SK-N-SH (cell line): ENCODE data around the gene HSPA5. TPM values are rescaled to one million over a fixed set of nuclear protein-coding genes. Genes with fewer than 3 reads are reported as not detected.

Experiments used
- CTCF ChIA-PET: fragments of 300-600, 350-600 bp; formaldehyde crosslinking; extraction: SDS; loops from one replicate; lab custom pipeline; 2021; lab: Yijun Ruan, JAX
- POLR2A ChIA-PET: fragments of 350-600 bp; sonication (Branson Sonifier 250); formaldehyde crosslinking; extraction: SDS; loops from one replicate; lab custom pipeline; 2020; ENCODE audit warnings: antibody characterized with exemption, inconsistent platforms; lab: Yijun Ruan, JAX
- DNase-seq: peaks from one replicate; pipeline ENCODE4 v3.0.0; 2012
- H2AFZ ChIP-seq: fragments of 200-600 bp; sonication (generic); 2 replicates; pipeline ENCODE4 v1.8.1; 2016; ENCODE audit warnings: antibody characterized with exemption, mild to moderate bottlenecking, low read depth
- H3F3A ChIP-seq: fragments of 200-600 bp; sonication (generic); replicated peaks from 2 replicates; pipeline ENCODE3; 2016; ENCODE audit warnings: antibody characterized with exemption, mild to moderate bottlenecking; ENCODE audit not compliant: insufficient read depth
- H3K27ac ChIP-seq, 2 experiments: fragments of 200-500 bp in 1 of 2; fragments of 200-600 bp in 1 of 2; sonication (Bioruptor generic) in 1 of 2; sonication (generic), shearing (Covaris generic) in 1 of 2; 2 replicates each; pipeline versions ENCODE4 v1.5.1 to v1.6.1; 2014 to 2016; ENCODE audit warnings: low read depth in 2 of 2, inconsistent platforms in 1 of 2, low read length in 1 of 2, mild to moderate bottlenecking in 1 of 2, mixed read lengths in 1 of 2
- H3K27me3 ChIP-seq: fragments of 200-600 bp; sonication (generic), shearing (Covaris generic); 2 replicates; pipeline ENCODE4 v1.6.1; 2016; ENCODE audit warnings: mixed run types; ENCODE audit not compliant: insufficient read depth
- H3K36me3 ChIP-seq, 2 experiments: fragments of 200-500 bp in 1 of 2; fragments of 200-600 bp in 1 of 2; sonication (Bioruptor generic) in 1 of 2; sonication (generic) in 1 of 2; replicated peaks in 1 of 2; 2 replicates each; pipeline versions ENCODE3 to v1.5.1; 2014 to 2016; ENCODE audit warnings: low read length in 1 of 2, mild to moderate bottlenecking in 1 of 2; ENCODE audit not compliant: insufficient read depth in 2 of 2, control insufficient read depth in 1 of 2
- H3K4me1 ChIP-seq, 2 experiments: fragments of 200-500 bp in 1 of 2; fragments of 200-600 bp in 1 of 2; sonication (Bioruptor generic) in 1 of 2; sonication (generic), shearing (Covaris generic) in 1 of 2; 2 replicates each; pipeline versions ENCODE4 v1.5.1 to v1.6.1; 2014 to 2016; ENCODE audit warnings: low read depth in 1 of 2, low read length in 1 of 2, mixed run types in 1 of 2; ENCODE audit not compliant: insufficient read depth in 2 of 2, control insufficient read depth in 1 of 2
- H3K4me2 ChIP-seq: fragments of 200-600 bp; sonication (generic), shearing (Covaris generic); 2 replicates; pipeline ENCODE4 v1.6.1; 2017; ENCODE audit warnings: mixed run types
- H3K4me3 ChIP-seq, 2 experiments: fragments of 200-500 bp in 1 of 2; fragments of 200-600 bp in 1 of 2; sonication (Bioruptor generic) in 1 of 2; sonication (generic), shearing (Covaris generic) in 1 of 2; 2 replicates each; pipeline versions ENCODE4 v1.5.1 to v1.8.1; 2014 to 2016; ENCODE audit warnings: low read depth in 2 of 2, inconsistent platforms in 1 of 2, low read length in 1 of 2, mild to moderate bottlenecking in 1 of 2, mixed read lengths in 1 of 2, moderate library complexity in 1 of 2
- H3K79me2 ChIP-seq: fragments of 200-600 bp; sonication (generic); 2 replicates; pipeline ENCODE4 v1.8.1; 2017; ENCODE audit warnings: mild to moderate bottlenecking; ENCODE audit not compliant: insufficient read depth
- H3K9ac ChIP-seq: fragments of 200-600 bp; sonication (generic); 2 replicates; pipeline ENCODE4 v1.6.1; 2017; ENCODE audit warnings: mixed run types
- H3K9me2 ChIP-seq: fragments of 200-600 bp; sonication (generic); 2 replicates; pipeline ENCODE4 v1.6.1; 2017; ENCODE audit warnings: mixed run types
- H3K9me3 ChIP-seq: fragments of 200-600 bp; sonication (generic); 2 replicates; pipeline ENCODE4 v1.6.1; 2017; ENCODE audit warnings: mixed run types, mild to moderate bottlenecking, moderate library complexity
- H4K20me1 ChIP-seq: fragments of 200-600 bp; sonication (generic); 2 replicates; pipeline ENCODE4 v1.6.1; 2017; ENCODE audit warnings: mild to moderate bottlenecking, mixed run types; ENCODE audit not compliant: insufficient read depth
- FOXJ3 ChIP-seq: sonication (generic); formaldehyde crosslinking; IDR thresholded peaks from 2 replicates; pipeline ENCODE4 v1.5.1; 2020; ENCODE audit warnings: mild to moderate bottlenecking, missing genetic modification reagents
- FOXM1 ChIP-seq: IDR thresholded peaks from 2 replicates; pipeline ENCODE4 v1.4.0; 2012; ENCODE audit warnings: low read depth, mild to moderate bottlenecking
- MAX ChIP-seq: IDR thresholded peaks from 2 replicates; pipeline ENCODE4 v1.4.0; 2012; ENCODE audit warnings: low read depth
- NFIC ChIP-seq: IDR thresholded peaks from 2 replicates; pipeline ENCODE4 v1.4.0; 2012; ENCODE audit warnings: borderline replicate concordance
- NRF1 ChIP-seq: IDR thresholded peaks from 2 replicates; pipeline ENCODE4 v1.6.1; 2012; ENCODE audit warnings: low read depth, mild to moderate bottlenecking, low read length
- POLR2AphosphoS5 ChIP-seq: IDR thresholded peaks from 2 replicates; pipeline ENCODE4 v1.6.1; 2012; ENCODE audit warnings: low read depth, low read length
- REST ChIP-seq: IDR thresholded peaks from 2 replicates; pipeline ENCODE4 v1.6.1; 2012; ENCODE audit warnings: mild to moderate bottlenecking, low read depth, low read length, moderate library complexity
- RFX5 ChIP-seq: IDR thresholded peaks from 2 replicates; pipeline ENCODE4 v1.6.1; 2012; ENCODE audit warnings: mild to moderate bottlenecking, improper control_type of control experiment, low read length
- RXRA ChIP-seq: IDR thresholded peaks from 2 replicates; pipeline ENCODE4 v1.4.0; 2012; ENCODE audit warnings: low read depth, mild to moderate bottlenecking, borderline replicate concordance
- SIN3A ChIP-seq: IDR thresholded peaks from 2 replicates; pipeline ENCODE4 v1.6.1; 2012; ENCODE audit warnings: low read depth, mild to moderate bottlenecking, low read length, moderate library complexity, borderline replicate concordance
- SMC3 ChIP-seq: IDR thresholded peaks from 2 replicates; pipeline ENCODE4 v1.6.1; 2012; ENCODE audit warnings: low read depth, low read length, improper control_type of control experiment
- TEAD4 ChIP-seq: IDR thresholded peaks from 2 replicates; pipeline ENCODE4 v1.4.0; 2012; ENCODE audit warnings: mild to moderate bottlenecking, borderline replicate concordance; ENCODE audit not compliant: insufficient read depth
- USF1 ChIP-seq: IDR thresholded peaks from 2 replicates; pipeline ENCODE4 v1.4.0; 2012; ENCODE audit warnings: low read depth, borderline replicate concordance
- YY1 ChIP-seq: IDR thresholded peaks from 2 replicates; pipeline ENCODE4 v1.4.0; 2012; ENCODE audit warnings: low read depth, mild to moderate bottlenecking
- WGBS: methylation state at CpG from one replicate; pipeline ENCODE4 v1.1.6; 2017; ENCODE audit warnings: low lambda C conversion rate; 5-methylcytosine and 5-hydroxymethylcytosine counted together
- polyA plus RNA-seq, 3 experiments: library from polyadenylated mRNA; depleted of rRNA; stranded (reverse); fragments of >200 nt; gene quantifications; 2 replicates each; pipeline ENCODE4 v1.2.3, GENCODE V29; 2012

Gene HSPA5
- polyA plus RNA-seq, 1 of the 3 experiments (the other 2 are of a cell fraction) = 226 TPM

- no peak for TF ChIP-seq FOXM1
- TF ChIP-seq MAX = no peak
- TF ChIP-seq SIN3A = no peak
- no peak for TF ChIP-seq USF1
- TF ChIP-seq NRF1 = no peak
These were observed 2.2 kb downstream of the HSPA5 start (continued) for GRCh38 chr9:125238915-125239446.

GRCh38 chr9:125238127-125238914 is 2.8 kb downstream of the HSPA5 start:
- H3K79me2 ChIP-seq = peaks cover 75% of the 10 kb centered on the region
- no peak for DNase-seq
- peak overlapping the region in 1 of 2 experiments; percentile 96; a peak in 1 of 4 replicates for H3K27ac ChIP-seq
- peaks cover 48 to 63% of the 10 kb centered on the region in 2 experiments for H3K36me3 ChIP-seq
- ChIA-PET POLR2A (interaction anchor here (1.3 kb wide), 1 partner anchor 48 kb away, joined by 3 read pairs; no protein-coding TSS in a partner anchor), CTCF (interaction anchor here (2.0 kb wide), 1 partner anchor 31 kb away, joined by 5 read pairs; no protein-coding TSS in a partner anchor)
- no peak overlapping the region for H2AFZ ChIP-seq
- peak overlapping the region; percentile 98 for H3K9ac ChIP-seq
- no peaks in the 10 kb centered on the region for H3K27me3 ChIP-seq
- no peaks in the 10 kb centered on the region for H3K9me2 ChIP-seq
- no peaks in the 10 kb centered on the region for H3K9me3 ChIP-seq
- WGBS = 81% methylated on average over 7 of the region's 7 CpGs
- peak overlapping the region; percentile 83 to 100 for H3K4me3 ChIP-seq
- peaks cover 20 to 30% of the 10 kb centered on the region in 2 experiments for H3K4me1 ChIP-seq
- H3F3A ChIP-seq = peaks cover 54% of the 10 kb centered on the region
- H3K4me2 ChIP-seq = peak overlapping the region; percentile 92
- H4K20me1 ChIP-seq = peaks cover 70% of the 10 kb centered on the region
- TF ChIP-seq POLR2AphosphoS5 (no peak), RFX5 (no peak), FOXJ3 (CRISPR knock-in tag) (no peak), SMC3 (no peak), TEAD4 (no peak), RXRA (no peak), REST (no peak), YY1 (no peak), NFIC (no peak), USF1 (no peak), NRF1 (no peak), MAX (no peak)
